Activated CD8-positive, alpha-beta memory T cell treated with anti-CD3 and anti-CD28 coated beads, Interleukin-2, amount 50 U/mL, for 1 hour (primary cell): ENCODE measurements around the gene MMP25.
A peak's percentile ranks its signal among the peaks of the same experiment; 100 is the strongest.

Experiments used
- DNase-seq: peaks from one replicate; pipeline ENCODE4 v3.0.0-alpha.2; 2020; ENCODE audit errors: extremely low read depth

The MMP25 gene

GRCh38 chr16:3045758-3046640 lies at the start of gene MMP25:
Gene MMP25 (plus strand): TSS chr16:3046561. CDS start chr16:3046918, 357 bp downstream.
- DNase-seq = no peak

DNA sequence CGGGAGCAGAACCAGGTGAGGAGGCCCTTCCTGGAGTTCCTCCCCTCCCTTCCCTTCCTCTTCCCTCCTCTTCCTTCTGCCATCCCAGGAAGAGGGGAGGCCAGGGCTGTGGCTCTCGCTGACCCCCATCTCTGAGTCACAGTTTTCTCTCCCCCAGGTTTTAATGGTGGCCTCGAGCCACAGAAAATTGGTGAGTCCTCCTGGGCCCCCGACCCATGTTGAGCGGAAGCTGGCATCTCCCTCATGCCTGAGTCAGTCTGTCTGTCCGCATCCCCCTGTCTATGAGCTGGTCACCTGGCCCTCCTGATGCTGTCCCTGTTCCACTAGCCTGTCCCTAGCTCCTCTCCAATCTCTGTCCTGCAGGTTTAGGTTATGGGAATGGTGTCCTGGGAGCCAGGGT lies 46.4 kb upstream of the MMP25 start:
- no peak for DNase-seq

DNA sequence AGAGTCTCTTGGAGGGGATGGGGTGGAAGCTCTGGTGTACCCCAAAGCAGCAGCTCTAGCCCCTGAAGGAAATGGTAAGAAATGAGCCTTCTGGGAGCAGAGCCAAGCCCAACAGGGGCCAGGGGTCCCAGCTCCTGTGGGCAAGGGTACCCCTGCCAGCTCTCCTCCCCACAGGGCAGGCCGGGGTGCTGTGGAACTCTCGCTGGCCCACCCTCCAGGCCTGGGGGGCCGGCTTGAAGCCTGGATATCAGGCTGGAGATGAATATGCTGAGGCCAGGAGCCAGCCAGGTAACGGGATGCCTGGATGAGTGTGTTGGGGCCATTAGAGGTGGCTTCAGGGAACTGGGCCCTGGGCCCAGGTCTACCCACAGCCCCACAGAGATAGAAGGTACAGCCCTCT lies 45.8 kb upstream of the MMP25 start:
- no peak for DNase-seq

GRCh38 chr16:3001316-3001715 lies 45.0 kb upstream of the MMP25 start:
- no peak for DNase-seq

- peak; percentile 88 for DNase-seq
Observed at GRCh38 chr16:3003582-3004270, 42.6 kb upstream of the MMP25 start.

DNA sequence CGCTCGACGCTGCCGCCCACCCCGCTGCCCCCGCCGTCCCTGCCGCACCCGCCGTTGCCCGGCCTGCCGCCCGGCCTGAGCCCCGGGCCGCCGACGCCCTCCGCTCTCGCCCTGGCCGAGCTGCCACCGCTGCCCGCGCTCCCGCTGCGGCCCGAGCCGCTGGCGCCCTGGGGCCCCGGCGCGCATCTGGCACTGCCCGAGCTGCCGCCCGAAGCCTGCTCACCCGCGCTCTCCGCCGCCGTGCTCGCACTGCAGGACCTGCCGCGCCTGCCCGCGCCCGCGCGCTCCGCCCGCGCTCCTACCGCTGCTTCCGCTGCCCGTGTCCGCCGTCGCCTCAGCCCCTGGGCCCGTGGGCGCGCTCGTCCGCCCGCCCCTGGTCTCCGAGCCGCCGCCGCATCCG lies 42.0 kb upstream of the MMP25 start:
- no peak for DNase-seq

- DNase-seq = no peak
Observed at GRCh38 chr16:3004781-3005284, 41.5 kb upstream of the MMP25 start.

- no peak for DNase-seq
Observed at GRCh38 chr16:3007059-3007956, 39.1 kb upstream of the MMP25 start.

DNA sequence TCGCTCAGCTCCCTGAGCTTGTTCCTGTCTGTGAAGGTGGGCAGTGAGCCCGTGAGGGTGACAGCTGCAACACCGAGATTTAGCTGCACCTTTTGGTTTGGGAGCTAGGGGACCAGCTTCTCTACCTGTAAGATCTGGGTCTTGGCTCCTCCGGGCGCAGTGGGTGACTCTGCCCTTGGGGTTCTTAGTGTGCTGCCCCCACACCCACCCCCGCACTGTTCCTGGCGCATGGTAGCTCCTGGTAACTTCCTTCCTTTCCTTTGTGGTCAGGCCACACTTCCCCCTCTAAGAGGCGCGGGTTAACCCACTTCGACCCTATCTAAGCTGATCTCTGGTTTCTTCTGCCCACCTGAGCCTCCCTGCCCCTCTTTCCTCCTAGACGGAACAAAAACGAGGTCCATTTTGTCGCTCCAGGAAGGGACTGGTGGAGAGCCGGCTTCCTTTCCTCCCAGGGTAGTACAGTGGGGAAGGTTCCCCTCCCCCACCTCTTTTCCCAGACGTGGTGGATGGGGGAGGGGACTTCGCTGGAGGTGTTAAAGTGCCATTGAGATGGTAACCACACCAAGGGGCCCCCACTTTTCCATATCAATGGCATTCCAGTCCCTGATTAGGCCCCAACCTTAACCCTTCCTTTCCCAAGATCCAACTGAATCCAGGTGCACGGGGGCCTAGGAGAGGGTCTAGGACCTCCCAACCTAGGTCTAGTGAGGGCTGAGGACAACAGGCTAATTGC lies 38.2 kb upstream of the MMP25 start:
- DNase-seq = no peak

GRCh38 chr16:3008690-3009037 lies 37.7 kb upstream of the MMP25 start:
- no peak for DNase-seq

- DNase-seq = no peak
Observed at GRCh38 chr16:3009568-3010390, 36.6 kb upstream of the MMP25 start.

DNA sequence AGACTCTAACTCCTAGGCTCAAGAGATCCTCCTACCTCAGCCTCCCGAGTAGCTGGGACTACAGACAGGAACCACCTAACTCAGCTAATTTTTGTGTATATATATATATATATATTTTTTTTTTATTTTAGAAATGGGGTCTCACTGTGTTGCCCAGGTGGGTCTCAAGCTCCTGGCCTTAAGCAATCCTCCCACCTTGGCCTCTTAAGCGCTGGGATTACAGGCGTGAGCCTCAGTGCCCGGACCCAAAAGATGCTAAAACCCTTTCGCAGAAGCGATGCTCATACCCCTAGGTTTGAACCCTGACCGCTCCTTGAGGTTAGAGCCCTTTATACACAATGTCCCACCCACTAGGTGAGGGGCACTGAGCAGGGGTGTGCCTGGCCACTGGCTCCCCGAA lies 35.9 kb upstream of the MMP25 start:
- no peak for DNase-seq

DNA sequence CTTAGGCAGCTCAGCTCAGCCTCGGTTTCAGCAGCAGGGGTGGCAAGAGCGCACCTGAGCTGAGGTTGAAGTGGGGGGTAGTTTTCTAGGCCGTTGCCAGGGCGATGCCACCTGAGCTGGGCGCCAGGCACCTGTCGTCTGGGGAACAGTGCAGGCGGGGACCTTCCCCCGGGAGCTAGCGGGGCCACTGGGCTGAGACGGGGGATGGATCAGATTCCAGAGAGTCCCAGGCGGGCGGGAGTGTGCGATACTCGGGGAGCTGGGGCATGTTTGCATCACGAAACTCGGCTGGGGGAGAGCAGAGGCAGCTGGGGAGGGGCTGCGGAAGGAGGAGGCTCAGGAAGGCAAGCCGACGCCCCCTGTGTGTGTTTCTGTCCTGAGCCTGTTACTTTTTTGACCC lies 34.1 kb upstream of the MMP25 start:
- DNase-seq = no peak

GRCh38 chr16:3012828-3013420 lies 33.4 kb upstream of the MMP25 start, which contains the start of gene CLDN9:
Gene CLDN9 (plus strand): TSS chr16:3012923. CDS start chr16:3013363, 440 bp downstream.
- no peak for DNase-seq

GRCh38 chr16:3013491-3013951 lies 32.8 kb upstream of the MMP25 start:
- DNase-seq = no peak

GRCh38 chr16:3013998-3014690 lies 32.2 kb upstream of the MMP25 start:
- DNase-seq = no peak

DNA sequence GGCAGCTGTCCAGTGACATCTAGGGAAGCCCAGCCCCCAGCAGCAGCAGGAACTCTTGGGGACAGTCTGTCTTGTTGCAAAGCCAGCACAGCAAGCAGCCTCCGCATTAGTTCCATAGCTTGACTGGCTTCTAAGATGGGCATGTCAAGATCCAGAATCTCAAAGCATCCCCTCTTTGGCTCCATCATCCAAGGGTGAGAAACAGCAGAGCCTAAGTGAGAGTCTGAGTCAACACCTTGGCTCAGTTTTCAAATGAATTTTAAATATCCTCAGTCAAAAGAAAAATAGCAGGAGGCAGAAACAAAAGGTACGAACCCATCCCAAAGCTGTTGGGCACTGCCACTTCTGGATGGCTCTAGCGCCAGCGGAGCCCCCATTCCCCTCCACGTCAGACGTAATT lies 31.4 kb upstream of the MMP25 start:
- no peak for DNase-seq

GRCh38 chr16:3015865-3016521 lies 30.4 kb upstream of the MMP25 start:
- no peak for DNase-seq

DNA sequence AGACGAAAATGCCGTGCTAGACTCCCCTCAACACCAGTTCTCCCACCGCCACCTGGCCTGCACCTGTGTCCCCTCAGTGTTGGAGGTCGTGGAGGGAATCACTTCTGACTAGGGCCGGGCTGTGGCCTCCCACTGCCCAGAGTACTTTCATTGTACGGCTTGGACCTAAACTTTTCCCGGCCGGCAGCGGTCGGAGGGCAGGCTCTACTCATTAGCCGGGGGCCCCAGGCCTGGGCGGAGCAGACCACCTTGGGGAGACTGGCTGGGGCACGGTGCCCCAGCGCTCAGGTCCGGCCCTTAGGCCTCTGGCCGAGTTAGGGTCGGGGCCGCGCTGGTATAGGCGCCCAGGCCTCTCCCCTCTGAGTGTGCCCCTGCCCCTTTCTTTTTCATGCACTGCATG lies 29.0 kb upstream of the MMP25 start:
- no peak for DNase-seq
